Smooth muscle cell (in vitro differentiated cells): ENCODE data around the gene DEAF1. TPM values are rescaled to one million over a fixed set of nuclear protein-coding genes. Genes with fewer than 3 reads are reported as not detected.

Source experiments
- DNase-seq: peaks from one replicate; lab custom pipeline; 2025; ENCODE audit not compliant: unreplicated experiment; lab: John Stamatoyannopoulos, UW
- H2AFZ ChIP-seq: fragments of 200-600 bp; sonication (generic); 2 replicates; pipeline ENCODE4 v1.6.0; 2016; ENCODE audit warnings: antibody characterized with exemption, low read depth, mild to moderate bottlenecking
- H3F3A ChIP-seq: fragments of 200-600 bp; sonication (generic); 2 replicates; pipeline ENCODE4 v1.6.0; 2017; ENCODE audit warnings: antibody characterized with exemption, low read depth
- H3K27ac ChIP-seq: fragments of 200-600 bp; sonication (generic); 2 replicates; pipeline ENCODE4 v1.5.1; 2016; ENCODE audit warnings: low read depth, mild to moderate bottlenecking
- H3K27me3 ChIP-seq: fragments of 200-600 bp; sonication (generic); 2 replicates; pipeline ENCODE4 v1.6.1; 2016; ENCODE audit warnings: low read depth, mild to moderate bottlenecking
- H3K36me3 ChIP-seq: fragments of 200-600 bp; sonication (generic); 2 replicates; pipeline ENCODE4 v1.5.1; 2016; ENCODE audit warnings: low read depth
- H3K4me1 ChIP-seq: fragments of 200-600 bp; sonication (generic); 2 replicates; pipeline ENCODE4 v1.5.1; 2016; ENCODE audit warnings: low read depth
- H3K4me2 ChIP-seq: fragments of 200-600 bp; sonication (generic); 2 replicates; pipeline ENCODE4 v1.6.0; 2016; ENCODE audit warnings: mild to moderate bottlenecking
- H3K4me3 ChIP-seq: fragments of 200-600 bp; sonication (generic); 2 replicates; pipeline ENCODE4 v1.5.1; 2016; ENCODE audit warnings: mild to moderate bottlenecking
- H3K79me2 ChIP-seq: fragments of 200-600 bp; sonication (generic); 2 replicates; pipeline ENCODE4 v1.6.0; 2016; ENCODE audit warnings: low read depth, mild to moderate bottlenecking
- H3K9ac ChIP-seq: fragments of 200-600 bp; sonication (generic); 2 replicates; pipeline ENCODE4 v1.6.0; 2016; ENCODE audit warnings: low read depth
- H3K9me3 ChIP-seq: fragments of 200-600 bp; sonication (generic); replicated peaks from 2 replicates; pipeline ENCODE4 v1.5.1; 2016; ENCODE audit warnings: low read depth
- H4K20me1 ChIP-seq: fragments of 200-600 bp; sonication (generic); 2 replicates; pipeline ENCODE4 v1.6.0; 2016; ENCODE audit warnings: low read depth
- WGBS: methylation state at CpG from one replicate; pipeline ENCODE4 v1.1.7; 2016; ENCODE audit warnings: low lambda C conversion rate; 5-methylcytosine and 5-hydroxymethylcytosine counted together
- polyA plus RNA-seq: library from polyadenylated mRNA; unstranded; fragments of >200 nt; fragmentation: Nextera tagmentation; extraction: Ambion mirVana; gene quantifications from 2 replicates; pipeline ENCODE4 v1.2.1, GENCODE V29; 2016
- total RNA-seq: library from RNA; depleted of rRNA; stranded (reverse); fragments of >200 nt; gene quantifications from 2 replicates; pipeline ENCODE4 v1.2.3, GENCODE V29; 2014
- TF ChIP-seq, protein P1 (sequence below): fragments of 200-600 bp; sonication (generic); IDR thresholded peaks from 2 replicates; pipeline ENCODE4 v1.5.1; 2017; ENCODE audit warnings: borderline replicate concordance, mild to moderate bottlenecking, antibody characterized with exemption; ENCODE audit not compliant: insufficient read depth, poor library complexity, severe bottlenecking

Gene DEAF1
- total and polyA plus RNA-seq, 2 experiments from 2014 or later = 18.7 to 39.2 TPM

GRCh38 chr11:610146-610801, 84.7 kb downstream of the DEAF1 start:
- H3K4me2 ChIP-seq = no peak overlapping the region
- H3K36me3 ChIP-seq = peaks cover 4% of the 10 kb centered on the region
- H2AFZ ChIP-seq = no peak overlapping the region
- no peak for DNase-seq
- no peak overlapping the region for H3K27ac ChIP-seq
- H3K27me3 ChIP-seq = no peaks in the 10 kb centered on the region
- peaks cover 46% of the 10 kb centered on the region for H4K20me1 ChIP-seq
- peaks cover 3% of the 10 kb centered on the region for H3K4me1 ChIP-seq
- H3K9me3 ChIP-seq = no peaks in the 10 kb centered on the region
- H3K4me3 ChIP-seq = no peak overlapping the region
- H3K79me2 ChIP-seq = no peaks in the 10 kb centered on the region
- TF ChIP-seq, protein P1, sequence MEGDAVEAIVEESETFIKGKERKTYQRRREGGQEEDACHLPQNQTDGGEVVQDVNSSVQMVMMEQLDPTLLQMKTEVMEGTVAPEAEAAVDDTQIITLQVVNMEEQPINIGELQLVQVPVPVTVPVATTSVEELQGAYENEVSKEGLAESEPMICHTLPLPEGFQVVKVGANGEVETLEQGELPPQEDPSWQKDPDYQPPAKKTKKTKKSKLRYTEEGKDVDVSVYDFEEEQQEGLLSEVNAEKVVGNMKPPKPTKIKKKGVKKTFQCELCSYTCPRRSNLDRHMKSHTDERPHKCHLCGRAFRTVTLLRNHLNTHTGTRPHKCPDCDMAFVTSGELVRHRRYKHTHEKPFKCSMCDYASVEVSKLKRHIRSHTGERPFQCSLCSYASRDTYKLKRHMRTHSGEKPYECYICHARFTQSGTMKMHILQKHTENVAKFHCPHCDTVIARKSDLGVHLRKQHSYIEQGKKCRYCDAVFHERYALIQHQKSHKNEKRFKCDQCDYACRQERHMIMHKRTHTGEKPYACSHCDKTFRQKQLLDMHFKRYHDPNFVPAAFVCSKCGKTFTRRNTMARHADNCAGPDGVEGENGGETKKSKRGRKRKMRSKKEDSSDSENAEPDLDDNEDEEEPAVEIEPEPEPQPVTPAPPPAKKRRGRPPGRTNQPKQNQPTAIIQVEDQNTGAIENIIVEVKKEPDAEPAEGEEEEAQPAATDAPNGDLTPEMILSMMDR = no peak
- H3F3A ChIP-seq = peaks cover 14% of the 10 kb centered on the region
- H3K9ac ChIP-seq = no peak overlapping the region
- 98% methylated on average over 18 of the region's 18 CpGs for WGBS

- Histone ChIP-seq H3K36me3 (peaks cover 9% of the 10 kb centered on the region), H3K9me3 (no peaks in the 10 kb centered on the region), H3F3A (peaks cover 9% of the 10 kb centered on the region), H3K79me2 (no peaks in the 10 kb centered on the region), H4K20me1 (peaks cover 41% of the 10 kb centered on the region), H3K4me1 (no peaks in the 10 kb centered on the region), H3K27me3 (no peaks in the 10 kb centered on the region), H3K9ac (no peak overlapping the region), H3K27ac (no peak overlapping the region), H2AFZ (no peak overlapping the region), H3K4me3 (no peak overlapping the region), H3K4me2 (no peak overlapping the region)
- TF ChIP-seq, protein P1 = no peak
- 96% methylated on average over 14 of the region's 28 CpGs for WGBS
- DNase-seq = no peak
These were observed 85.6 kb downstream of the DEAF1 start for GRCh38 chr11:609341-609811.

GRCh38 chr11:608791-609251, 86.2 kb downstream of the DEAF1 start:
- H3F3A ChIP-seq = peaks cover 5% of the 10 kb centered on the region
- H4K20me1 ChIP-seq = peaks cover 41% of the 10 kb centered on the region
- no peak for DNase-seq
- TF ChIP-seq, protein P1 = no peak
- no peaks in the 10 kb centered on the region for H3K4me1 ChIP-seq
- H3K79me2 ChIP-seq = no peaks in the 10 kb centered on the region
- H3K4me3 ChIP-seq = no peak overlapping the region
- H3K4me2 ChIP-seq = no peak overlapping the region
- no peaks in the 10 kb centered on the region for H3K27me3 ChIP-seq
- no peak overlapping the region for H3K27ac ChIP-seq
- WGBS = 98% methylated on average over 27 of the region's 28 CpGs
- no peaks in the 10 kb centered on the region for H3K9me3 ChIP-seq
- H3K36me3 ChIP-seq = peaks cover 9% of the 10 kb centered on the region
- no peak overlapping the region for H3K9ac ChIP-seq
- H2AFZ ChIP-seq = no peak overlapping the region
